ENCODE results near the gene TAS1R1.

GRCh38 chr1:6512245-6512907 is 42.7 kb upstream of the TAS1R1 start:
- TF ChIP-seq, protein P1, sequence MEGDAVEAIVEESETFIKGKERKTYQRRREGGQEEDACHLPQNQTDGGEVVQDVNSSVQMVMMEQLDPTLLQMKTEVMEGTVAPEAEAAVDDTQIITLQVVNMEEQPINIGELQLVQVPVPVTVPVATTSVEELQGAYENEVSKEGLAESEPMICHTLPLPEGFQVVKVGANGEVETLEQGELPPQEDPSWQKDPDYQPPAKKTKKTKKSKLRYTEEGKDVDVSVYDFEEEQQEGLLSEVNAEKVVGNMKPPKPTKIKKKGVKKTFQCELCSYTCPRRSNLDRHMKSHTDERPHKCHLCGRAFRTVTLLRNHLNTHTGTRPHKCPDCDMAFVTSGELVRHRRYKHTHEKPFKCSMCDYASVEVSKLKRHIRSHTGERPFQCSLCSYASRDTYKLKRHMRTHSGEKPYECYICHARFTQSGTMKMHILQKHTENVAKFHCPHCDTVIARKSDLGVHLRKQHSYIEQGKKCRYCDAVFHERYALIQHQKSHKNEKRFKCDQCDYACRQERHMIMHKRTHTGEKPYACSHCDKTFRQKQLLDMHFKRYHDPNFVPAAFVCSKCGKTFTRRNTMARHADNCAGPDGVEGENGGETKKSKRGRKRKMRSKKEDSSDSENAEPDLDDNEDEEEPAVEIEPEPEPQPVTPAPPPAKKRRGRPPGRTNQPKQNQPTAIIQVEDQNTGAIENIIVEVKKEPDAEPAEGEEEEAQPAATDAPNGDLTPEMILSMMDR (IDR thresholded peaks at IDR 0.05): no peak
- no peak for TF ChIP-seq POLR2A (IDR thresholded peaks at IDR 0.05)
